Epithelial cell of proximal tubule (primary cell): ENCODE data around the gene GRM2. TPM values are rescaled to one million over a fixed set of nuclear protein-coding genes. Genes with fewer than 3 reads are reported as not detected.

ENCODE experiments used
- DNase-seq: peaks from one replicate; pipeline ENCODE4 v3.0.0-alpha.2; 2011; ENCODE audit warnings: low read depth
- H3K4me3 ChIP-seq: 2 replicates; pipeline ENCODE4 v1.5.1; 2011; ENCODE audit warnings: low read depth, mild to moderate bottlenecking, low read length
- total RNA-seq: library from RNA; depleted of rRNA; stranded (reverse); fragments of >200 nt; gene quantifications from 2 replicates; pipeline ENCODE4 v1.2.3, GENCODE V29; 2015
- TF ChIP-seq, protein P1 (sequence below): conservative IDR thresholded peaks from 2 replicates; pipeline ENCODE4 v1.5.1; 2012; ENCODE audit warnings: low read depth, mild to moderate bottlenecking, low read length

The GRM2 gene
- total RNA-seq, 1 donor from 2014 or later = not detected

DNA sequence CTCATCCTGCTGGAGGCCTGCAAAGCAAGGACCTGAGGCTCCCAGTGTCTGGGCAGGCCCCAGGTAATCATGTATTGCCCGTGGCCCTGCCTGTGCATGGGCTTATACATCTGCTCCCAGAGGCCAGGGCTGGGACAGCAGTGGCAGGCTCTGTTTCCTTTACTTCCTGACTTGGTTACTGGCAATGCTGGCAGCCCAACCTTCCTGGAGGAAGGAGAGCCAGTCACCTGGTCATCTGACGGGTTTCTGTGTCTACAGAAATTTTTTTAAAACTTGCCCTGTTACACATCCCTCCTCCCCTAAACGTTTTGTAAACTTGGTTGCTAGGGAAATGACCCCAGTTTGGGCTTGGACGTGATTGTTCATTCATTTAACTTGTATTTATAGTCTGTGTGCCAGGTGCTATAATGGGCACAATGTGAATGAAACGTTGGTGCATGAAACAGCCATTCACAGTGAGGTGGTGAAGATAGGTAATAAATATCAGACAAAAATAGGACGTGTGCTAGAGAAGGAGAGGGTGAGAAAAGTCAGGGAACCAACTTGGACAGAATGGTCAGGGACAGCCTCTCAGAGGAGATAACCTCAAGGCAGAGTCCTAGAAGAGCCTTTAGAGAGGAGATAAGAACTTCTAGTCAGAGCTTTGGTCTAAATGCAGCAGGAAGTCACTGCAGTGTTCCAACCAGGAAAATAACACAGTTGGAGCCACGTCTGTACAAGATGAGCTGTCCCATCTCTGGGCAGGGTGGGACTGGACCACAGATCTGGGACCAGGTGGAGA lies 21.7 kb upstream of the GRM2 start:
- TF ChIP-seq, protein P1, sequence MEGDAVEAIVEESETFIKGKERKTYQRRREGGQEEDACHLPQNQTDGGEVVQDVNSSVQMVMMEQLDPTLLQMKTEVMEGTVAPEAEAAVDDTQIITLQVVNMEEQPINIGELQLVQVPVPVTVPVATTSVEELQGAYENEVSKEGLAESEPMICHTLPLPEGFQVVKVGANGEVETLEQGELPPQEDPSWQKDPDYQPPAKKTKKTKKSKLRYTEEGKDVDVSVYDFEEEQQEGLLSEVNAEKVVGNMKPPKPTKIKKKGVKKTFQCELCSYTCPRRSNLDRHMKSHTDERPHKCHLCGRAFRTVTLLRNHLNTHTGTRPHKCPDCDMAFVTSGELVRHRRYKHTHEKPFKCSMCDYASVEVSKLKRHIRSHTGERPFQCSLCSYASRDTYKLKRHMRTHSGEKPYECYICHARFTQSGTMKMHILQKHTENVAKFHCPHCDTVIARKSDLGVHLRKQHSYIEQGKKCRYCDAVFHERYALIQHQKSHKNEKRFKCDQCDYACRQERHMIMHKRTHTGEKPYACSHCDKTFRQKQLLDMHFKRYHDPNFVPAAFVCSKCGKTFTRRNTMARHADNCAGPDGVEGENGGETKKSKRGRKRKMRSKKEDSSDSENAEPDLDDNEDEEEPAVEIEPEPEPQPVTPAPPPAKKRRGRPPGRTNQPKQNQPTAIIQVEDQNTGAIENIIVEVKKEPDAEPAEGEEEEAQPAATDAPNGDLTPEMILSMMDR = no peak
- no peak overlapping the region for H3K4me3 ChIP-seq
- DNase-seq = no peak

DNA sequence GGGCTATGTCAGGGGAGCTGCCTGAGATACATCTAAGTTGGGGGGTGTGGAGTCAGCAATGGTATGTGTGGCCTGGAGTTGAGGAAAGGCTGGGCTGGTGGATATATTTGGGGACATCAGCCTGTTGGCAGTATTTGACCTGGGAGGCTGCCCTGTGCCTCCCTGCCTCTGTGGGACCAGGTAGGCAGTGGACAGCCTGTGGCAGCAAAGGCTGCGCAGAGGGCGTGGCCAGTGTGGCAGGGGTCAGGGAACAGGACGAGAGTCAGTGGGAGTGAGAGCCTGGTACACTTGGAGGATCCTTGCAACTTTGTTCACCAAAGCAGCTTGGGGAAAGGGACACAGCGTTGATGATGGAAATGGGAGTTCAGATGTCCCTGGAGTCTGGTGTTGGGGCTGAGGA lies 20.8 kb upstream of the GRM2 start:
- TF ChIP-seq, protein P1 = no peak
- no peak for DNase-seq
- H3K4me3 ChIP-seq = no peak overlapping the region

DNA sequence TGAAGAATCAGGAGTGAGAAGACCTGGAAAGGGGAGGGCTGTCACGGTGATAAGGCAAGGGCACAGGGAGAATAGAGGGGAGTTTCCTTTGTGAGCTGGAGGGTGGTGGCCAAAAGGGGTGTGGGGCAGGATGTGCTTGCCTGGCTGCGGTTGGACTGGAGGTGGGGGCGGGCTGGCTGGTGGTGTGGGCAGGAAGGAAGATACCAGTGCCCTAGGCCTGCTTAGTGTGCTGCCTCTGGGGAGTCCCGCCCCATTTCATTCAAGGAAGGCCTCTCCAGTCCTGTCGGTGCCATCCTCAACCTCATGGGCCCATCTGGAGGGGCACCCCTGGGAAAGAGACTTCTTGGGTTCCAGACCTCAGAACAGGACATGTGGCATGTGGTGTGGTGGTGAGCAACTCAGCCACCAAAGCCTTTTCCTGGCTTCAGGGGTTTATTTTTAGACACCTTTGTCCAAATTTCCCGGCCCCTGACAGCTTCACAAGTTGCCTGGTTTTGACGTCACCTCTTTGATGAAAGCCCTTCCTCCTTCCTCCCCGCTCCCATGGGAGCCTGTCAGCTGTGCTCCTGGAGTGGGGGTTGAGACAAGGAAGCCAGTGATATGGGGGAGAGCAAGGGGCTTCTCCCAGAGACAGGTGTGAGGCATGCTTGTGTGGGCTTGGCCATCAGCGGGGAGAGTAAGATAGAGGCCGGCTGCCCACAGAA lies 20.2 kb upstream of the GRM2 start:
- DNase-seq = no peak
- H3K4me3 ChIP-seq = no peak overlapping the region
- TF ChIP-seq, protein P1 = no peak

DNA sequence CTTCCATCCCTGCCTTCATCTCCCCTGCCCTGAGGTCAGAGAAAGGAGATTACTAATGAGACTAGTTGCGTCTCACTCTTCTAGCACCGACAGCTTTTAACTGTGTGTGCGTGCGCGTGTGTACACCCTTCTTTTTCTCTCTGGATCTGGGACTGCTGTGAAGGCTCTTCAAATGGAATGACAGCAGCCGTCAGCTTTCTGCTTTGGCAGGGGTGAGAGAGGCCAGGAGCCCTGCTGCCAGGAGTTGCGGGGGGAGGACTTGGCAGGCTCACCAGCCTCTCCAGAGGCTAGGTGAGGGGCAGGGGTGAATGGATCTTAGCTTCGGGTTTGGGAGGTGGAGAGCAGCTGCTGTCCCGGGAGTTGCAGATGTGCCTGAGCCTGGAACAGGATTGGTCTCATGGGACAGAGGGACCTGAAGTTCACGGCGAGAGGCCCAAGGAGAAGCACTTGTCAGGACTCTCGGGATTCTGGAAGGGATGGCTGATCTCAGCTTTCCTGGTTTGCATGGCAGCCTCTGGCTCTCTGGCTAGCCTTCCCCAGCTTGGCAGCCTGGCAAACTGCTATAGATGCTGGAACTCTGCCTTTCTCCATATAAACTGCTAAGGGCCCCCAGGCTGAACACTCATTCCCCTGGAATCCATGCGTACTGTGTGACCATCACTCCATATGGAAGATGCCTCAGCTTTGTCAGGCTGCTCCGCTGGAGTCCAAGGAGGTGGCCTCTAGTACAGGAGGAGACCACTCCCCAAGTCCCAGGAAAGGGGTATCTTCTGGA lies 19.2 kb upstream of the GRM2 start:
- TF ChIP-seq, protein P1 = no peak
- H3K4me3 ChIP-seq = no peak overlapping the region
- no peak for DNase-seq

DNA sequence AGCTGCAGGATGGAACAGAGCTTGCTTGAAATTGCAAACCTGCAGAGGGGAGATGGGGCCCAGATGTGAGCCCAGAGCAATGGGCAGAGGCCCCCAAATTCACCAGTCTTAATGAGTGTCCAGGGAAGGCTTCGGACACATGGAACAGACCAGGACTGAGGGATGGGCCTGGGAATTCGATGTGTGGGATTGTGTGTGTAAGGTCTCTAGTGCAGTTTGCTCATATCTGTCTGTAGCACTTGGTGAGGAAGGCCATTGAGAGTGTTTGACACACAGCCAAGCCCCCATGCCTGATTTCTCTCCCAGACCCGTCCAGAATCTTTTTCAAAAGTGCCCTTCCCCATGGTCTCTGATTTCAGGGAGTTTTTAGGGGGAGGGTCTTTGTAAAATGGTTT lies 18.7 kb upstream of the GRM2 start:
- TF ChIP-seq, protein P1 = no peak
- no peak for DNase-seq
- no peak overlapping the region for H3K4me3 ChIP-seq

DNA sequence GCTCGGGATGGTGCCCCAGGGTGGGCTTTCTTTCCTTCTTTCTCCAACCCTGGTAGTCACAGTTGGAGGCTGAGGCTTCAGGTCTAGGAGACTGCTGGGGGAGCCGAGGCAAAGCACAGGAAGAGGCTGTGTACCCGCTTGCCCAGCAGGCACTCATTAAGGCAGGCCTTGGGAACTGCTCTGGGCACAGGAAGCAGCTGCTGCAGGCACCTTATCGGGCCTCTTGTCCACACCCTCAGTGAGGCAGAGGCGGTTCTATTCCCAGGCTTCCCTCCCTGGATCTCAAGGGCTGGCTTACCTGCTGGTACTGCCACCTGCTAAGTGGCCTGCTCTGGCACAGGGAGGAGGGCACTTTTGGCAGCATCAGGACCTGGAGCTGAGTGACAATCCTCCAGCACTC lies 15.8 kb upstream of the GRM2 start:
- TF ChIP-seq, protein P1 = no peak
- H3K4me3 ChIP-seq = no peak overlapping the region
- no peak for DNase-seq
